CD4-positive, alpha-beta T cell treated with Interleukin-10 for 1 hour (primary cell): ENCODE data around the gene RNF26.

Source experiments
- DNase-seq: peaks from one replicate; pipeline ENCODE4 v3.0.0-alpha.2; 2020

Gene RNF26

GRCh38 chr11:119334174-119334930, at the start of gene RNF26:
Gene RNF26, plus strand, starts transcription at chr11:119334527. Its CDS starts 596 bp downstream, at chr11:119335123.
- peak; percentile 97 for DNase-seq

- DNase-seq, result no peak
Measured at GRCh38 chr11:119285431-119285830, 48.9 kb upstream of the RNF26 start.

- DNase-seq, result no peak
Measured at GRCh38 chr11:119288219-119288618, 46.1 kb upstream of the RNF26 start.

DNA sequence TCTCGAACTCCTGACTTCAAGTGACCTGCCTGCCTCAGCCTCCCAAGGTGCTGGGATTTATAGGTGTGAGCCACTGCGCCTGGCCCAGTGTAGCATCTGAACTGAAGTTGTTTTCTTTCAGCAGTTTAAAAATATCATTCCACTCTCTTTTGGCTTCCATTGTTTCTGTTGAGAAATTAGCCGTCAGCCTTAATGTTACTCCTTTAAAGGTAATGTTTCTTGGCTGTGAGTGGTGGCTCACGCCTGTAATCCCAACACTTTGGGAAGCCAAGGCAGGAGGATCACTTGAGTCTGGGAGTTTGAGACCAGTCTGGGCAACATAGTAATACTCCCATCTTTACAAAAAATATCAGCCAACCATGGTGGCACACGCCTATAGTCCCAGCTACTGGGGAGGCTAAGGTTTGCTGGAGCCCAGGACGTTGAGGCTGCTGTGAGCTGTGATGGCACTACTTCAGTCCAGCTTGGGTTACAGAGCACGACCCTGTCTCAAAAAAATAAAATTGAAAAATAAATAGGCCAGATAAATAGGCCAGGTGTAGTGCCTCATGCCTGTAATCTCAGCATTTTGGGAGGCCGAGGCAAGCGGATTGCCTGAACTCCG, 43.3 kb upstream of the RNF26 start:
- DNase-seq, result no peak

- no peak for DNase-seq
Measured at GRCh38 chr11:119293461-119293860, 40.9 kb upstream of the RNF26 start.

DNA sequence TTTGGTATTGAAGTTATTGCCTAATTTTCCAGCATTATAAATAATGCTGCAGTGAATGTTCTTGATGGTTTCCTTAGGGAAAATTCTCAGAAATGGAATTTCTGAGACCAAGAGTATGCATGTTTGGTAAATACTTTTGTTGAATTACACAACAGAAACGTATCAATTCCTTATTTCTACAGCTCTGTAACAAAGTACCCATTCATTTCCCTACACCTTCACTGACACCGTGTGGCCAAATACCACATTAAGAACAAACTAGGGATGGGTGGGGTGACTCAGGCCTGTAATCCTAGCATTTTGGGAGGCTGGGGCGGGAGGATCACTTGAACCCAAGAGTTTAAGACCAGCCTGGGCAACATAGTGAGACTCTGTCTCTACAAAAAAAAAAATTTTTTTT, 39.1 kb upstream of the RNF26 start:
- DNase-seq, result no peak

GRCh38 chr11:119297938-119298337, 36.4 kb upstream of the RNF26 start:
- no peak for DNase-seq

GRCh38 chr11:119298726-119299125, 35.6 kb upstream of the RNF26 start:
- no peak for DNase-seq

DNA sequence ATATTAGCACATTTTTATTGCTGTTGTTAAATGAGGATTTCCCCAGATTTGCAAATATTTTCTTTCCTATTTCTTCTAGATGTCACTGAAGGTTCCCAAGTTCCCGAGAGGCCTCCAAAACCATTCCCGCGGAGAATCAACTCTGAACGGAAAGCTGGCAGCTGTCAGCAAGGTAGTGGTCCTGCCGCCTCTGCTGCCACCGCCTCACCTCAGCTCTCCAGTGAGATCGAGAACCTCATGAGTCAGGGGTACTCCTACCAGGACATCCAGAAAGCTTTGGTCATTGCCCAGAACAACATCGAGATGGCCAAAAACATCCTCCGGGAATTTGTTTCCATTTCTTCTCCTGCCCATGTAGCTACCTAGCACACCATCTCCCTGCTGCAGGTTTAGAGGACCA, 34.9 kb upstream of the RNF26 start:
- DNase-seq, result no peak

- no peak for DNase-seq
Measured at GRCh38 chr11:119300198-119300964, 33.9 kb upstream of the RNF26 start.

GRCh38 chr11:119303227-119303718, 31.1 kb upstream of the RNF26 start:
- no peak for DNase-seq

DNA sequence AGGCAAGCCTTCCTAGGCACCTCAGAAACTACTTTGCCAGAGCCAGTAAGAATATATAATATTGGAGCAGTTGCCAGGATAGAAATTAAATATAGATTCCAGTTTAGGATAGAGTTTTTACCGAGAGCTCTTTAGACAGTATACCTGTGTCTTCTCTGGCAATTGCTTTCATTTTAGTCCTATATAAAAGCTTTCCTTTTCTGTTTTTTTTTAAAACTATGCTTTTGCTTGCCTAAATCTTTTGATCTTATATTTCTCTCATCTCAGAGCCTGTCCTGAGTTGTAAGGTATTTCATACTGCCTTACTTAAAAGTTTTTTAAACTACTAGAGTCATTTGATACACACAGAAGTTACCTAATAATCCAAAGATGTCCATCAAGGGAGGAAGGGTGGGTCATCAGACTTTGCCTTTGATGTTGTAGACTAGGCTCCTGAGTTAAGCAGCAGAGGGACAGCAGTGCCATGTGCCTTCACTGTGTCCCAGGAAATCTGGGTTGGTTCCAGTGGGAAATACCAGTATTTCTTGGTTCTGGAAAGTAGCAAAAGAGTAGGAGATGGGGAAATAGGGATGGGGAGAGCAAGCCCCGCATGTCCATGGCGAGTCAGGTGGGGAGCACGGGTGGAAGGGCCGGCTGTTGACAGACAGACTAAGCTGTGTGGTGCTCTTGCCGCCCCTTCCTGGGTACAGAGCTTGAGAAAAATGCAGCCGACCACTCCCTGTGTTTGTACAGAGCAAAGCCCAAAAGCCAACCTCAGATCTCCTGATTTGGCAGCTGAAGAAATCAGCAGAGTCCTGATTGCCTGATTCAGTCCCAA, 28.6 kb upstream of the RNF26 start:
- DNase-seq, result no peak

DNA sequence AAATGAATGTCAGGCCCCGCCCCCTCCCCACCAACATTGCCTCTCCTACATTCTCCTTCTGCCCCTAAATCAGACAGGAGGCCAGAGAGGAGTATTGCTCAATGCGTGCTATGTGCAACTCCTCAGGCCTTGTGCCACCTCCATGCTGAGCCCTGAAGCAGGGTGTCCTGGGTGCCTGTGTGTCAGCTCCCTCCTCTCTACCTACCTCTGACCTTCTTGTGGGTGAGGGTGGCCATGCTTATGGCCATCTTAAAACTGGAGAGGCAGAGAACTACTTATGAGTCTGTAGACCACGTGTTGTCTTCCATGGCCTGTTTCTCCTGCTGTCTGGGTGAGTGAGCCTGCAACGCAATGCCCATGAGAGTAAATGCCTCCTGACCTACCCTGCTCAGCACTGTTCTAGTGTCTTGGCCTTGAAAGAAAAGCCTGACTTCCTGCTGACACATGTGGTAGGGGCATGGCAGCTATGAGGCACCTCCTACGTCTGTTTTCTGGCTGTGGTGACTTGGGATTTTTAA, 27.9 kb upstream of the RNF26 start:
- peak; percentile 28 for DNase-seq

DNA sequence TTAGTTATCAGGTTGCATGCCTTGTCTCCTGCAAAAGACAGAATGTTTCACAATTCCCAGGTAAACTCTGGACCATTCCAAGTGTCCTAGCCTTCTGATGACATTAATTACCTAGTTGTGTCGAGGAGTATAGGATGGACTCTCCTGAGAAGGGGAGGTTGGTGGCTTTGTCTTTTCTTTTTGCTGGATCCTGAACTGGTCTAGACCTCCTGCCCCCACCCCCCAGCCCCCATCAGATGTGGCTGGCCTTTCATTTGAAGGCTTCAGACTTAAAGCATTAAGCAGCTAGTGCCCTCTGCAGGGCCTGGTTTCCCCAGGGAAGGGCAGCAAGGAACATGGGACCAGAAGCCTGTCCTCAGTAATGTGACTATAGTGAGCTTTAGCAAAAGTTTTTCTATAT, 27.1 kb upstream of the RNF26 start:
- DNase-seq, result no peak

DNA sequence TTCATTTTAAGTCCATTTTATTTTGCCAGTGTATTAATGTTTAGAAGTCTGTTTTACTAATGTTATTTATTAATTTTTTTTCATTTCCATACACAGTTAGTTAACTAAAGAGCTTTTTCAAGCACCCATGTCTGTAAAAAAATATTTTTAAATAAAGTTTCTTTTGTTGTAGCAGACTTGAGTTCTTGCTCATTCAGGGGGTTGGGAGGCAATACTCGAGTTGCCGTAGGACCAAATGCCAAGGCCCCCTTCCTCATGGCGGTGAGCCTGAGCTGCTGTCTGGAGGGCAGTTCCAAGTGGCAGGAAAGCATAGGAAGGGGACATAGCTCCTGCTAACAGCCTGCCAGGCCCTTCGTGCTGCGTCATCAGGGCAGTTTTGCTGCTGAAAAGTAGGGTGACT, 26.4 kb upstream of the RNF26 start:
- no peak for DNase-seq

DNA sequence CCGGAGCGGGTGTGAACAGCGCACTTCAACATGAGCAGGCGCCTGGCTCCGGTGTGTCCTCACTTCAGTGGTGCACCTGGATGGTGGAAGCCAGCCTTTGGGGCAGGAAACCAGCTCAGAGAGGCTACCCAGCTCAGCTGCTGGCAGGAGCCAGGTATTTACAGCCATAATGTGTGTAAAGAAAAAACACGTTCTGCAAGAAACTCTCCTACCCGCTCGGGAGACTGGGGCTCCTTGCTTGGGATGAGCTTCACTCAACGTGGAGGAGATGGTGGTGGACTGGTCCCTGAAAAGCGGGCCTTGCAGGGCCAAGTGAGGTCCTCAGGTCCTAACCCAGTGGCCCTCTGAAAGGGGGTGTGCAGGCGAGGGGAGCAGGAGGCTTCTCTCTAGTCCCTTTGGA, 24.9 kb upstream of the RNF26 start:
- DNase-seq, result no peak

GRCh38 chr11:119309953-119310681, 24.2 kb upstream of the RNF26 start:
- no peak for DNase-seq

DNA sequence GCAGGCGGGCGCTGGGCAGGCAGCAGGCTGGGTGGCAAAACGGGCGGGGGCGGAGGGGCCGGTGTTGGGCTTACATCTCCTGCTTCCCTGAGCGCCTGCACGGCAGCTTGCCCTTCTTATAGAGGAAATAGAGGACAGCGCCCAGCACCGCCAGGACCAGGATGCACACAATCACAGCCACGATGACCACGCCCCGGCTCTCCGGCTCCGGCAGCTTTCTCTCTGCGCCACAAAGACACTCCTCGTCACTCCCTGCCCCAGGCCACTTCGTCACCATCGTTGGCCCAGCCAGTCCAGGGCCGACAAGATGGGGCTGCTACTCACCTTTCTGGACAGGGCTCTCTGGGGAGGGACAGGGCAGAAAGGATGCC, 23.7 kb upstream of the RNF26 start:
- DNase-seq, result no peak

- no peak for DNase-seq
Measured at GRCh38 chr11:119314726-119315125, 19.6 kb upstream of the RNF26 start.

DNA sequence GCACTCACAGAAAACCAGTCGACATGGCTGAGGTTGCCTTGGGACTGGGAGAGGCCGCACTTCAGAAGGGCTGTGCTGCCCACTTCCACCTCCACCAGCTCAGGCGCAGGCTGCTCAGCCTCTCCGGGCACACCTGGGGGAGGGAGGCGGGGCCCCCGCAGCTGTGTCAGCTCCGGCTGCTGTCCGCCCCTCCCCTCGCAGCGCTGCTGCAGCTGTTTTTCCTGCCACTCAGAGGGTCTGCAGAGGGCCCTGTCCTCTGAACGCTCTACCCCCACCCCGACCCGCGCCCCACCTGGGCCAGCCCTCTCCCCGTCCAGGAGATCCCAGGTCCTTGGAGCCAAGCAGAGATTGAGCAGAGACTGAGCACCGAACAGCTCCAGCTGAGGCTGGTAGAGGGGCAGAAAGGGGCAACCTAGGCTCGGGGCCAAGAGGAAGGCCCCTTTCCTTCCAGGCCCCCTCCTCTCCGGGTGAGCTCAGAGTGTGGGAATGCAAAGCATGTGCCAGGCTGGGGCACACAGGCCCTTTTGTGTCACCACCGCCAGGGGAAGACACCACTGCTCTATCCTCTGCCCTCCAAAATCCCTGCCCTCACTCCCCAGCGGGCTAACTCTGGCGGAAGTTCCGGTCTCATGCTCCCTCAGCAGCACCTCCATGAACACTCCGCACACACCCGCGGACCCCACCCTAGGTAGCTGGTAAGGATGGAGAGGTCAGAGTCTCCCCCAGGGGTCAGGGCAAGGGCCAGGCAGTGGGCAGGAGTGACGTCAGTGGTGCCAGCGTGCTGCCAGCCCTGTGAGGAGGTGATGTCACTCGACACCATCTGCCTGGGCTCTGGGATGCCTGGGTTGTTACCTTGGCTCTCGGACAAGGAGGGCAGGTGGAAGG, 19.0 kb upstream of the RNF26 start:
- DNase-seq, result peak; percentile 50
